HCT116 (cell line): ENCODE measurements around the gene CCL13. TPM values are rescaled to one million over a fixed set of nuclear protein-coding genes. Genes with fewer than 3 reads are reported as not detected.

Experiments
- ATAC-seq: fragments of 200-7000 bp; cut with Tn5 transposase; 2 replicates; pipeline ENCODE4 v1.9.1; 2020; ENCODE audit warnings: mild to moderate bottlenecking, moderate library complexity
- BruUV-seq: library from RNA; stranded (reverse); fragments of 400-500 nt; replicated peaks from 2 replicates; lab custom pipeline; 2021; lab: Mats Ljungman, UMichigan
- CTCF ChIA-PET: fragments of 300-600 bp; sonication (Branson Sonifier 250); formaldehyde crosslinking; loops from one replicate; lab custom pipeline; 2021; ENCODE audit warnings: antibody characterized with exemption; lab: Charles Lee
- POLR2A ChIA-PET: fragments of 300-600, 350-600 bp; sonication (Branson Sonifier 250); formaldehyde crosslinking; loops from one replicate; lab custom pipeline; 2021; ENCODE audit warnings: antibody characterized with exemption; lab: Charles Lee
- RAD21 ChIA-PET, 2 experiments: fragments of 300-600 bp; sonication (Branson Sonifier 250); formaldehyde crosslinking; loops; one replicate each; lab custom pipeline; 2023; ENCODE audit warnings: low total read pairs in 2 of 2; ENCODE audit not compliant: uncharacterized antibody in 2 of 2, unreplicated experiment in 2 of 2, low non-redundant PET in 1 of 2; lab: Charles Lee
- DNase-seq: peaks from one replicate; pipeline ENCODE4 v3.0.0-alpha.2; 2010; ENCODE audit warnings: low read depth, low spot score
- H2AFZ ChIP-seq: fragments of 200-600 bp; shearing (Covaris generic), sonication (generic); 2 replicates; pipeline ENCODE4 v1.6.1; 2017; ENCODE audit warnings: low read depth, mixed run types, mixed read lengths, antibody characterized with exemption, low read length; ENCODE audit not compliant: poor library complexity, severe bottlenecking
- H3K27ac ChIP-seq: 2 replicates; pipeline ENCODE4 v1.5.1; 2012; ENCODE audit warnings: low read depth, low read length
- H3K27me3 ChIP-seq: fragments of 200-600 bp; sonication (generic); 2 replicates; pipeline ENCODE4 v1.6.1; 2016; ENCODE audit warnings: mixed run types, low read length, mixed read lengths; ENCODE audit not compliant: insufficient read depth
- H3K36me3 ChIP-seq, 2 experiments: fragments of 200-500 bp in 1 of 2; fragments of 200-600 bp in 1 of 2; sonication (Bioruptor generic) in 1 of 2; sonication (generic) in 1 of 2; 2 replicates each; pipeline versions ENCODE4 v1.5.1 to v1.6.1; 2014 to 2016; ENCODE audit warnings: low read length in 2 of 2, inconsistent platforms in 1 of 2, mixed read lengths in 1 of 2, mixed run types in 1 of 2; ENCODE audit not compliant: insufficient read depth in 2 of 2, control insufficient read depth in 1 of 2
- H3K4me1 ChIP-seq, 2 experiments: fragments of 200-600 bp in 1 of 2; sonication (generic) in 1 of 2; 2 replicates each; pipeline versions ENCODE4 v1.5.1 to v1.6.1; 2012 to 2017; ENCODE audit warnings: low read length in 2 of 2, inconsistent platforms in 1 of 2, mild to moderate bottlenecking in 1 of 2, mixed read lengths in 1 of 2, mixed run types in 1 of 2, moderate library complexity in 1 of 2; ENCODE audit not compliant: insufficient read depth in 2 of 2, control insufficient read depth in 1 of 2
- H3K4me2 ChIP-seq: fragments of 200-600 bp; sonication (generic); 2 replicates; pipeline ENCODE4 v1.6.1; 2017; ENCODE audit warnings: mixed run types, low read length, mixed read lengths
- H3K4me3 ChIP-seq, 2 experiments: fragments of 200-600 bp in 1 of 2; sonication (generic) in 1 of 2; replicated peaks in 1 of 2; 2 replicates each; pipeline ENCODE4 v1.5.1; 2011 to 2016; ENCODE audit warnings: low read length in 2 of 2, control low read depth in 1 of 2, low read depth in 1 of 2, mild to moderate bottlenecking in 1 of 2, mixed read lengths in 1 of 2, mixed run types in 1 of 2
- H3K79me2 ChIP-seq: fragments of 200-600 bp; sonication (generic); 2 replicates; pipeline ENCODE4 v1.6.1; 2017; ENCODE audit warnings: mild to moderate bottlenecking, mixed run types, low read length, moderate library complexity, mixed read lengths; ENCODE audit not compliant: insufficient read depth
- H3K9ac ChIP-seq: fragments of 200-600 bp; sonication (generic); 2 replicates; pipeline ENCODE4 v1.6.1; 2016; ENCODE audit warnings: low read length, mixed read lengths
- H3K9me2 ChIP-seq: fragments of 200-600 bp; sonication (generic), shearing (Covaris generic); 2 replicates; pipeline ENCODE4 v1.6.1; 2017; ENCODE audit warnings: mixed run types, mild to moderate bottlenecking, moderate library complexity; ENCODE audit not compliant: insufficient read depth
- H3K9me3 ChIP-seq, 2 experiments: fragments of 200-500 bp in 1 of 2; fragments of 200-600 bp in 1 of 2; sonication (Bioruptor generic) in 1 of 2; sonication (generic) in 1 of 2; 2 replicates each; pipeline ENCODE4 v1.6.1; 2014 to 2017; ENCODE audit warnings: low read length in 2 of 2, mixed read lengths in 2 of 2, inconsistent platforms in 1 of 2, low read depth in 1 of 2, mild to moderate bottlenecking in 1 of 2, mixed run types in 1 of 2, moderate library complexity in 1 of 2; ENCODE audit not compliant: control insufficient read depth in 1 of 2, insufficient read depth in 1 of 2
- H4K20me1 ChIP-seq: fragments of 200-600 bp; sonication (generic), shearing (Covaris generic); 2 replicates; pipeline ENCODE4 v1.6.1; 2017; ENCODE audit warnings: mixed run types, mild to moderate bottlenecking, moderate library complexity; ENCODE audit not compliant: insufficient read depth
- CEBPB ChIP-seq: IDR thresholded peaks from 2 replicates; pipeline ENCODE4 v1.6.1; 2012; ENCODE audit warnings: low read depth
- ELF1 ChIP-seq: IDR thresholded peaks from 2 replicates; pipeline ENCODE4 v1.6.1; 2012; ENCODE audit warnings: low read depth, borderline replicate concordance
- EZH2 ChIP-seq: fragments of 200-600 bp; sonication (generic); IDR thresholded peaks from 2 replicates; pipeline ENCODE4 v1.6.1; 2017; ENCODE audit warnings: antibody characterized with exemption, mixed run types
- POLR2A ChIP-seq: IDR thresholded peaks from 2 replicates; pipeline ENCODE4 v1.7.0; 2011; ENCODE audit warnings: borderline replicate concordance; ENCODE audit not compliant: insufficient read depth, insufficient read length; ENCODE audit errors: extremely low read depth
- POLR2AphosphoS5 ChIP-seq: IDR thresholded peaks from 2 replicates; pipeline ENCODE4 v1.6.1; 2011; ENCODE audit warnings: mild to moderate bottlenecking, low read depth, low read length, moderate library complexity
- SIN3A ChIP-seq: IDR thresholded peaks from 2 replicates; pipeline ENCODE4 v1.6.1; 2012; ENCODE audit warnings: low read depth
- TCF7L2 ChIP-seq: IDR thresholded peaks from 2 replicates; pipeline ENCODE4 v1.7.0; 2011; ENCODE audit warnings: borderline replicate concordance, inconsistent platforms; ENCODE audit not compliant: insufficient read depth, insufficient read length; ENCODE audit errors: extremely low read depth
- YY1 ChIP-seq: IDR thresholded peaks from 2 replicates; pipeline ENCODE4 v1.6.1; 2011; ENCODE audit warnings: low read length, low read depth, moderate library complexity, mild to moderate bottlenecking; ENCODE audit not compliant: insufficient replicate concordance; ENCODE audit errors: extremely low read depth
- ZNF274 ChIP-seq: fragments of 200-500 bp; sonication (Bioruptor generic); IDR thresholded peaks from 2 replicates; pipeline ENCODE4 v1.6.1; 2014; ENCODE audit warnings: mild to moderate bottlenecking, low read depth, low read length, inconsistent platforms
- intact Hi-C: fragments of 100-400 bp; cut with micrococcal nuclease; formaldehyde crosslinking; loops from 2 replicates; pipeline ENCODE4 v1.10.0; 2022
- total RNA-seq: library from RNA; stranded (reverse); gene quantifications from one replicate; pipeline ENCODE4 v1.2.1, GENCODE V29; 2021; ENCODE audit not compliant: unreplicated experiment
- TF ChIP-seq, protein P1 (sequence below): IDR thresholded peaks from 2 replicates; pipeline ENCODE4 v1.6.1; 2012
- TF ChIP-seq, protein P2 (sequence below), 3 experiments: fragments of 200-600 bp in 1 of 3; sonication (generic) in 1 of 3; IDR thresholded peaks in 2 of 3; conservative IDR thresholded peaks in 1 of 3; 2 replicates each; pipeline ENCODE4 v1.5.1; 2012 to 2017; ENCODE audit warnings: low read depth in 2 of 3, low read length in 2 of 3, antibody characterized with exemption in 1 of 3, borderline replicate concordance in 1 of 3, control low read depth in 1 of 3, mild to moderate bottlenecking in 1 of 3, mixed read lengths in 1 of 3, mixed run types in 1 of 3, moderate library complexity in 1 of 3; ENCODE audit not compliant: insufficient read depth in 1 of 3

CCL13 gene
- total RNA-seq, 1 experiment from 2014 or later = not detected

DNA sequence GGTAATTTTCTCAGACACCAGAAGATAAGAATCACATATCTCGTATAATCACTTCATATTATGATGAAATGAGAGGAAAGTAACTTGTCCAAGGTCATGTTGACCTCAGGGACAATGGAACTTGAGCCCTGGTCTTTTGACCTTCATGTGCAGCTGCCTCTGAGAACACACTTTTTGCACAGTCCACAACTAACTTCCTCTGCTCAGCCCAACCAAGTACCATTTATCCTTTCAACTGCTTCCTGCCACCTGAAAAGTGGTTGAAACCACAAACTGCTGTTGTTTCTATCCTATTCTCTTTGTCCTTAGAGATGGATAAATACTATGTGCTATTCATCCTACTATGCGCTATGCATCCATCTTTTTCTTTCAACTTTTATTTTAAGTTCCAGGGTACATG is 9.1 kb downstream of the CCL13 start:
- no peak overlapping the region for H3K9ac ChIP-seq
- no peaks in the 10 kb centered on the region for H3K4me1 ChIP-seq
- H3K4me2 ChIP-seq = no peak overlapping the region
- H3K27me3 ChIP-seq = peaks cover 17% of the 10 kb centered on the region; the same call in 1 of the 2 replicates
- CTCF ChIA-PET = no interaction called here
- H3K79me2 ChIP-seq = no peaks in the 10 kb centered on the region
- H3K27ac ChIP-seq = no peak overlapping the region
- no peaks in the 10 kb centered on the region for H3K9me3 ChIP-seq
- RAD21 ChIA-PET = no interaction called here
- H4K20me1 ChIP-seq = no peaks in the 10 kb centered on the region
- H3K36me3 ChIP-seq = no peaks in the 10 kb centered on the region
- POLR2A ChIA-PET = no interaction called here
- TF ChIP-seq SIN3A = no peak
- TF ChIP-seq CEBPB = no peak
- TF ChIP-seq, protein P1, sequence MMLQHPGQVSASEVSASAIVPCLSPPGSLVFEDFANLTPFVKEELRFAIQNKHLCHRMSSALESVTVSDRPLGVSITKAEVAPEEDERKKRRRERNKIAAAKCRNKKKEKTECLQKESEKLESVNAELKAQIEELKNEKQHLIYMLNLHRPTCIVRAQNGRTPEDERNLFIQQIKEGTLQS = no peak
- TF ChIP-seq POLR2A = no peak
- no peak for TF ChIP-seq EZH2
- no peak for TF ChIP-seq ELF1
- no peak for TF ChIP-seq TCF7L2
- no peak for TF ChIP-seq YY1
- no peak for TF ChIP-seq POLR2AphosphoS5
- no peak for TF ChIP-seq ZNF274
- TF ChIP-seq, protein P2, sequence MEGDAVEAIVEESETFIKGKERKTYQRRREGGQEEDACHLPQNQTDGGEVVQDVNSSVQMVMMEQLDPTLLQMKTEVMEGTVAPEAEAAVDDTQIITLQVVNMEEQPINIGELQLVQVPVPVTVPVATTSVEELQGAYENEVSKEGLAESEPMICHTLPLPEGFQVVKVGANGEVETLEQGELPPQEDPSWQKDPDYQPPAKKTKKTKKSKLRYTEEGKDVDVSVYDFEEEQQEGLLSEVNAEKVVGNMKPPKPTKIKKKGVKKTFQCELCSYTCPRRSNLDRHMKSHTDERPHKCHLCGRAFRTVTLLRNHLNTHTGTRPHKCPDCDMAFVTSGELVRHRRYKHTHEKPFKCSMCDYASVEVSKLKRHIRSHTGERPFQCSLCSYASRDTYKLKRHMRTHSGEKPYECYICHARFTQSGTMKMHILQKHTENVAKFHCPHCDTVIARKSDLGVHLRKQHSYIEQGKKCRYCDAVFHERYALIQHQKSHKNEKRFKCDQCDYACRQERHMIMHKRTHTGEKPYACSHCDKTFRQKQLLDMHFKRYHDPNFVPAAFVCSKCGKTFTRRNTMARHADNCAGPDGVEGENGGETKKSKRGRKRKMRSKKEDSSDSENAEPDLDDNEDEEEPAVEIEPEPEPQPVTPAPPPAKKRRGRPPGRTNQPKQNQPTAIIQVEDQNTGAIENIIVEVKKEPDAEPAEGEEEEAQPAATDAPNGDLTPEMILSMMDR (IDR thresholded peaks at IDR 0.05 in 2 of 3, conservative IDR thresholded peaks at IDR 0.05 in 1 of 3; ENCODE audit: borderline replicate concordance in 1 of 3, insufficient read depth in 1 of 3, low read depth in 2 of 3, low read length in 2 of 3) = no peak
- intact Hi-C loops = no loop called here
- no peak for ATAC-seq
- H3K9me2 ChIP-seq = no peaks in the 10 kb centered on the region
- H3K4me3 ChIP-seq = no peak overlapping the region
- no peak overlapping the region for H2AFZ ChIP-seq
- no peak for DNase-seq
- BruUV-seq = no TSS peak
